GM12801 (cell line): Measurements from ENCODE around the gene WIPF3.

Source experiments
- TF ChIP-seq, protein P1 (sequence below): IDR thresholded peaks from one replicate; pipeline ENCODE4 v1.5.1; 2011; ENCODE audit warnings: control low read depth; ENCODE audit not compliant: insufficient read length; ENCODE audit errors: extremely low read depth

The WIPF3 gene

DNA sequence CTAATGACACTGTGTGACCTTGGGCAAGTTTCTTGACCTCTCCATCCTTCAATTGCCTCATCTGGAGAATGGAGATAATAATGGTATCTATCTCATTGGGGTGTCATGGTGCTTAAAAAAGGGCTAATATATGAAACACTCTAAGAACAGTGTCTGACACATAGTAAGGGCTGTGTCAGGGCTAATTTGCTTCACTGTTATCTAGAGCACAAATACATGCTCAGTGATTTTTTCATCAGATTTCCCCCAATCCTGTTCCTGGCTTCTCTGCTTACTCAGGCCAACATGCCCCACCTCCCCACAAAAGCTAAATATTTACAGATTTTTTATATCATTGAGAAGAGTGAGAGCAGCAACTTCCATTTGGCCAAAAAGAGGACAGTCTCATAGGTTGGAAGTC lies 20.6 kb downstream of the WIPF3 start:
- TF ChIP-seq, protein P1, sequence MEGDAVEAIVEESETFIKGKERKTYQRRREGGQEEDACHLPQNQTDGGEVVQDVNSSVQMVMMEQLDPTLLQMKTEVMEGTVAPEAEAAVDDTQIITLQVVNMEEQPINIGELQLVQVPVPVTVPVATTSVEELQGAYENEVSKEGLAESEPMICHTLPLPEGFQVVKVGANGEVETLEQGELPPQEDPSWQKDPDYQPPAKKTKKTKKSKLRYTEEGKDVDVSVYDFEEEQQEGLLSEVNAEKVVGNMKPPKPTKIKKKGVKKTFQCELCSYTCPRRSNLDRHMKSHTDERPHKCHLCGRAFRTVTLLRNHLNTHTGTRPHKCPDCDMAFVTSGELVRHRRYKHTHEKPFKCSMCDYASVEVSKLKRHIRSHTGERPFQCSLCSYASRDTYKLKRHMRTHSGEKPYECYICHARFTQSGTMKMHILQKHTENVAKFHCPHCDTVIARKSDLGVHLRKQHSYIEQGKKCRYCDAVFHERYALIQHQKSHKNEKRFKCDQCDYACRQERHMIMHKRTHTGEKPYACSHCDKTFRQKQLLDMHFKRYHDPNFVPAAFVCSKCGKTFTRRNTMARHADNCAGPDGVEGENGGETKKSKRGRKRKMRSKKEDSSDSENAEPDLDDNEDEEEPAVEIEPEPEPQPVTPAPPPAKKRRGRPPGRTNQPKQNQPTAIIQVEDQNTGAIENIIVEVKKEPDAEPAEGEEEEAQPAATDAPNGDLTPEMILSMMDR: no peak

DNA sequence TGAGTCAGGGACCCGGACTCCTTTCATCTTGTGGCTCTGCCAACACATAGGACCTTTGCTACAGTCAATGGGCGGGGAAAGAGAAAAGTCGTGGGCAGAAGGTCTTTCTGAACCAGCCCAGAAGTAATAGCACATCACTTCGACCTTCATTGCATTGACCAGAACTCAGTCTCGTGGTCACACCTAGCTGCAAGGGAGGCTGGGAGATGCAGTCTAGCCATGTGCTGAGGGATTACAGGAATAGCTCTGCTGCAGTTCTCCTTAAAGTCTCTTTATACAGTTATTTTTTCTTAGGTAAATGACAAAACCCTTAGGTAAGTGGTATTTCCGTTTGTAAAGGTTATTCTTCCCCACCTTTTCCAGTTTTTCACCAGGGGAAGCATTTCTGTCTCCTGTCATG lies 25.4 kb downstream of the WIPF3 start:
- TF ChIP-seq, protein P1: no peak

DNA sequence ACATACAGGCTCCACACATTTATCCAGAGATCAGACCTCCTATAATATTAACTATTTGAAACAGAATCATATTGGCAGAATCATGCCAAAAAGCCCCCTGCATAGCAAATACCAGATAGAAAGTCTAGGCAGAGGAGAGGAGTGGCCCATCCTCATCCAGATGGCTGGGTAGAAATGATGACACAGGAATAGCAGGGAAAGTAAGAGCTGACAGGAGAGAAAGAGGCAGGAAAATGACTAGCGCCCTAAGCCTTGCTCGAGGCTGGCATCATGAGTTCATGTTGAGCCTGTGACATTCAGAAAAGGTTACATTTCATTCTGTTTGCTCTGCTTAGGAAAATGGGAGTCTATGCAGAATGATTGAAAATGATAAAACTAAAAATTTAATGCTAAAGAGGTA lies 27.6 kb downstream of the WIPF3 start:
- TF ChIP-seq, protein P1: no peak

DNA sequence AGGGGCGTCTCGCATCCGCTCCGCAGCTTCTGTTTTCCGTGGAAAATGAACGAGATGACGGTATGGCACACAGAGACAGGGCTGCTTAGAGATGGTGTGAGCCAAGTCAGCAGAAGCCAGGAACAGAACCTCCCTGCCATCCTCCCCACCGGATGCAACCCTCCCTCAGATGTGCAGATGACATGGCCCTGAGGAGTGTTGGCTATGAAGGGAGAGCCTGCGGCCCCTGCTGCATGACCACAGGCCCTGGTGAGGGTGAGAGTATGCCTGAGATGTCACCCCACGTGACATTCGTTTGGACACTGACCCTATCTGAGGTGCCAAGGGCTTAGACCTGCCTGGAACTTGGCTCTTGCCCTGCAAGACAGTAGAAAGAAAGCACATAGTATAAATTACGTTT lies 29.4 kb downstream of the WIPF3 start:
- TF ChIP-seq, protein P1: no peak

DNA sequence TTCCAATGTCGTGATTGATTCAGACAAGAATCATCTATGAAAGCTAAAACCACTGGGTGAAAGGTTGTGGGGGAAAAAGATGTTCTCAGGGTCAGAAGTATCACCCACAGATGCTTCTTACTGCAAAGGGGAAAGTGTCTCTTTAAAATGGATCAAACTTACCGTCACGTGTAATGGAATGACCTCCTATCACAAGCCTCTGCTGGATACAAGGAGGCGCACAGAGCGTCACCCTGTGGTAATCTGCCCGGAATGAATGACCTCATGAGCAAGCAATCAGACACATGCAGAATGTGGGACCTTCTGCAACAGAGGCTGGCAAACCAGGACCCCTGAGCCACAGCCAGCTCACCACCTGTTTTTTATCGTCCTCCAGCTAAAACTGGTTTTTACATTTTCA lies 33.0 kb downstream of the WIPF3 start:
- TF ChIP-seq, protein P1: no peak

DNA sequence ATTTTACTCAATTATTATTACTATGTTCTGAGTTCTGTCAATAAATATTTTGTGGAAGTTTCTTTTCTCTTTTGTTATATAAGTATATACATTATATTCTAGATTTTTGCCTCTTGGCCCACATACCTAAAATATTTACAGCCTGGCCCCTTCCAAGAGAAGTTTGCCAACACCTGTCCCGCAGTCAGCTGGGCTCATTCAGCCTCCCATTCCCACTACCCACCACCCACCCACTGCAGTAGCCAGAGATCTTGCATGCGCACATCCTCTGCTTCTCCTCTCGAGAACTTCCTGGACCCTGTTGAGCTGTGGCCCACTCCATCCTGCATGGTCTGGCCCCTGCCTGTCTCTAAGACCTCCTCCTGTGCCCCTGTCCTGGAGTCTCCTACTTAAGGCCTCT lies 33.6 kb downstream of the WIPF3 start:
- TF ChIP-seq, protein P1: no peak

DNA sequence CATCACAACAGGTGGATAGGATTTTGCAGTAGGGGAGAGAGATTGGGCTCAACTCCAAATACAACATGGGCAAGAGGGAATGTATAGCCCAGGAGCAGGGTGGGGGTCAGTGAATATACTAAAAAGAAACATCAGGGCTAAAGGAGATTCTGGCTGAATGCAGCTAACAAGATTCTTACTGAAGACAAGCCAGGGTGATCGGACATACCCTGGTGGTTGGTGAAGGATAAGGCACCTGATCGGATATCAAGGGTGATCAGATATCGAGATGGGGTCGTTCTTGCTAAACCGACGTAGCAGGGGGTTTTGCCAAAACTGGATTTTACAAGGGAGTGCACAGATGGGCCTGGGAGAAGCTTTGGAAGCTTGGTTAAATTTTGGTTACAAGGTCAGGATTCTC lies 34.4 kb downstream of the WIPF3 start:
- TF ChIP-seq, protein P1: no peak

DNA sequence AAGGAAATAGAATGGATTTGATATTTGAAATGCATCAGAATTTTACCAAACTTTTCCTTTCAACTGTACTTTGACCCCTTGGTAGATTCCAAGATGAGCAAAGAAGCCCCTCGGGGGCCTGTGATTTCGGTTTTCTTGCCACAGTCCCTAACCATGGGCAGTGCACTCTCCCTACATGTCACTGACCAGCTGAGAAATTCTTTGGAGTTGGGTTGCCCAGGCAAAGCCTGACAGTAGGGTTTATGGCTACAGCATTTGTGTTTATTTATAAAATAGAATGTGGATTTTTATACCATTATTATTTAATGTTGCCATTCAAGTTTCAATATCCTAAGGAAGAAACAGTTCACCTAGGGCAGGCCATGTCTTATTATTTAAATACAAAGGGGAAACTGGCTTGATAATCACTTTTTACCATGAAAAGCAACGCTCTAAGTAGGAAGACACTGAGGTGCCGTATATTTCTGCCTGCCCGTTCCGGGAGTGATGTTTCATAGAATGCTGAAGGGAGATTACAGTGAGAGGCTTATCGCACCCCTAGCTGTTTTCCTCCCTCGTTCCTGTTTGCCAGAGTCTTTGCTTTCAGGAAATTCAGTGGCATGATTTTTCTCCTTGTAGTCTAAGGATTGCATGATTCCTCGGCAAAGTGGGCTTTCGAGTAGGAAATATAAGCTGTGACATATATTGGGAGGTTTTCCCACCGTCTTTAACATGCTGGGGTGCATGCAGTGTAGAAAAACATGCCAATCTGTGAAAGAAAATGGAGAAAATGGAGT lies 35.8 kb downstream of the WIPF3 start:
- TF ChIP-seq, protein P1: no peak
